HG02852 (cell line): Measurements from ENCODE around the gene NRAS.

Experiments
- ATAC-seq: cut with Tn5 transposase; IDR thresholded peaks from one replicate; pipeline ENCODE4 v1.9.1; 2021; ENCODE audit warnings: mild to moderate bottlenecking, moderate library complexity; ENCODE audit not compliant: unreplicated experiment

NRAS gene

GRCh38 chr1:114685851-114686250 is 30.7 kb downstream of the NRAS start:
- ATAC-seq = no peak

GRCh38 chr1:114677691-114678090 is 38.9 kb downstream of the NRAS start:
- no peak for ATAC-seq

GRCh38 chr1:114676115-114676514 is 40.5 kb downstream of the NRAS start:
- ATAC-seq = no peak

GRCh38 chr1:114671939-114672275 is 44.7 kb downstream of the NRAS start:
- ATAC-seq = no peak

- ATAC-seq = no peak
Measured at GRCh38 chr1:114671011-114671938, 45.3 kb downstream of the NRAS start.

GRCh38 chr1:114670083-114671010 is 46.2 kb downstream of the NRAS start:
- ATAC-seq = peak; percentile 99

GRCh38 chr1:114669562-114670082 is 46.9 kb downstream of the NRAS start, which contains the start of gene DENND2C:
DENND2C (minus strand) TSS chr1:114670049; CDS start chr1:114625984, 44,065 bp downstream.
- peak; percentile 56 for ATAC-seq

GRCh38 chr1:114668784-114669561 is 47.6 kb downstream of the NRAS start:
- ATAC-seq = no peak

- no peak for ATAC-seq
Measured at GRCh38 chr1:114668373-114668772, 48.2 kb downstream of the NRAS start.

GRCh38 chr1:114666954-114667353 is 49.6 kb downstream of the NRAS start:
- ATAC-seq = no peak

- no peak for ATAC-seq
Measured at GRCh38 chr1:114660238-114660637, 56.3 kb downstream of the NRAS start.
